Endothelial cell of umbilical vein (primary cell): ENCODE results near the gene OGFOD2. TPM values are rescaled to one million over a fixed set of nuclear protein-coding genes. Genes with fewer than 3 reads are reported as not detected.

Experiments used
- BruUV-seq: library from RNA; stranded (reverse); fragments of 400-500 nt; replicated peaks from 2 replicates; lab custom pipeline; 2021; lab: Mats Ljungman, UMichigan
- CTCF ChIA-PET: fragments of 300-600, 350-600 bp; sonication (Branson Sonifier 250); formaldehyde crosslinking; loops from one replicate; lab custom pipeline; 2021; ENCODE audit warnings: antibody characterized with exemption, inconsistent platforms; lab: Charles Lee
- POLR2A ChIA-PET: fragments of 300-600, 350-600 bp; sonication (Branson Sonifier 250); formaldehyde crosslinking; loops from one replicate; lab custom pipeline; 2021; ENCODE audit warnings: antibody characterized with exemption, inconsistent platforms; lab: Charles Lee
- DNase-seq: peaks from one replicate; pipeline ENCODE4 v3.0.0-alpha.2; 2011; ENCODE audit warnings: low read depth, low spot score
- FAIRE-seq: peaks from 2 replicates; lab custom pipeline; 2011; peaks lifted over from hg19 to GRCh38; lab: Jason Lieb, UNC
- H2AFZ ChIP-seq: 2 replicates; pipeline ENCODE4 v1.6.0; 2012; ENCODE audit warnings: low read depth, low read length, control low read depth, inconsistent platforms
- H3K27ac ChIP-seq: 2 replicates; pipeline ENCODE4 v1.5.1; 2011; ENCODE audit warnings: low read depth, mild to moderate bottlenecking, control low read depth, low read length, moderate library complexity; ENCODE audit not compliant: insufficient read depth
- H3K27me3 ChIP-seq, 2 experiments: 2 replicates each; pipeline versions ENCODE4 v1.6.0 to v1.6.1; 2011; ENCODE audit warnings: low read length in 2 of 2, mixed read lengths in 1 of 2; ENCODE audit not compliant: control insufficient read depth in 2 of 2, insufficient read depth in 2 of 2
- H3K36me3 ChIP-seq, 2 experiments: 2 replicates in 1 of 2; 3 replicates in 1 of 2; pipeline ENCODE4 v1.5.1; 2011; ENCODE audit warnings: low read length in 2 of 2, mild to moderate bottlenecking in 1 of 2, moderate library complexity in 1 of 2; ENCODE audit not compliant: control insufficient read depth in 2 of 2, insufficient read depth in 2 of 2; ENCODE audit errors: extremely low read depth in 1 of 2
- H3K4me1 ChIP-seq: 3 replicates; pipeline ENCODE4 v1.5.1; 2011; ENCODE audit warnings: mild to moderate bottlenecking, low read length; ENCODE audit not compliant: control insufficient read depth, insufficient read depth; ENCODE audit errors: extremely low read depth
- H3K4me2 ChIP-seq: 2 replicates; pipeline ENCODE4 v1.6.1; 2011; ENCODE audit warnings: low read length, control low read depth, mixed read lengths; ENCODE audit not compliant: insufficient read depth
- H3K4me3 ChIP-seq, 3 experiments: fragments of 200-600 bp in 1 of 3; sonication (generic), shearing (Covaris generic) in 1 of 3; replicated peaks in 1 of 3; 2 replicates each; pipeline ENCODE4 v1.5.1; 2011 to 2016; ENCODE audit warnings: control low read depth in 3 of 3, low read length in 3 of 3, mild to moderate bottlenecking in 2 of 3, inconsistent platforms in 1 of 3, low read depth in 1 of 3, moderate library complexity in 1 of 3; ENCODE audit not compliant: insufficient read depth in 1 of 3
- H3K79me2 ChIP-seq: 2 replicates; pipeline ENCODE4 v1.6.0; 2012; ENCODE audit warnings: low read length, inconsistent platforms; ENCODE audit not compliant: control insufficient read depth, insufficient read depth
- H3K9ac ChIP-seq: replicated peaks from 2 replicates; pipeline ENCODE3; 2011; ENCODE audit warnings: low read length, control low read depth; ENCODE audit not compliant: insufficient read depth; ENCODE audit errors: extremely low read depth
- H3K9me1 ChIP-seq: replicated peaks from 3 replicates; pipeline ENCODE4 v1.6.0; 2011; ENCODE audit warnings: mild to moderate bottlenecking, low read length; ENCODE audit not compliant: control insufficient read depth, insufficient read depth; ENCODE audit errors: extremely low read depth
- H3K9me3 ChIP-seq: replicated peaks from 2 replicates; pipeline ENCODE4 v1.5.1; 2012; ENCODE audit warnings: low read length, inconsistent platforms; ENCODE audit not compliant: control insufficient read depth, insufficient read depth
- H4K20me1 ChIP-seq: replicated peaks from 2 replicates; pipeline ENCODE3; 2011; ENCODE audit warnings: mild to moderate bottlenecking, low read length; ENCODE audit not compliant: control insufficient read depth, insufficient read depth; ENCODE audit errors: extremely low read depth
- EZH2 ChIP-seq: IDR thresholded peaks from 2 replicates; pipeline ENCODE4 v1.6.1; 2012; ENCODE audit warnings: borderline replicate concordance, low read depth, mild to moderate bottlenecking, moderate library complexity, low read length, inconsistent platforms; ENCODE audit not compliant: severe bottlenecking
- FOS ChIP-seq: IDR thresholded peaks from 2 replicates; pipeline ENCODE4 v1.6.1; 2011; ENCODE audit warnings: mild to moderate bottlenecking, low read length, moderate library complexity, borderline replicate concordance; ENCODE audit not compliant: insufficient read depth
- GATA2 ChIP-seq: IDR thresholded peaks from 2 replicates; pipeline ENCODE4 v1.7.0; 2011; ENCODE audit warnings: low read depth, mild to moderate bottlenecking, moderate library complexity, mixed read lengths, low read length; ENCODE audit not compliant: insufficient read length, insufficient read depth
- JUN ChIP-seq: IDR thresholded peaks from 2 replicates; pipeline ENCODE4 v1.6.1; 2011; ENCODE audit warnings: borderline replicate concordance, low read depth; ENCODE audit not compliant: insufficient read length, insufficient read depth
- MYC ChIP-seq: IDR thresholded peaks from one replicate; pipeline ENCODE4 v1.6.1; 2011; ENCODE audit warnings: mild to moderate bottlenecking, low read depth, low read length
- POLR2A ChIP-seq: IDR thresholded peaks from 2 replicates; pipeline ENCODE4 v1.6.1; 2012; ENCODE audit warnings: low read depth, mild to moderate bottlenecking, control low read depth, low read length
- POLR2AphosphoS5 ChIP-seq: IDR thresholded peaks from 2 replicates; pipeline ENCODE4 v1.6.1; 2012; ENCODE audit warnings: low read depth, mild to moderate bottlenecking, control low read depth, low read length, moderate library complexity; ENCODE audit not compliant: insufficient read depth
- dilution Hi-C: fragments of 300-500 bp; cut with MboI; formaldehyde crosslinking; loops from one replicate; pipeline ENCODE4 v1.15.0; 2019; ENCODE audit warnings: low sequenced_read_pairs; ENCODE audit not compliant: extremely low pct_ligation_motif_present
- intact Hi-C: fragments of 100-400 bp; cut with micrococcal nuclease; formaldehyde crosslinking; loops from one replicate; pipeline ENCODE4 v1.10.0; 2022
- polyA plus RNA-seq, 4 experiments: library from polyadenylated mRNA; depleted of rRNA in 3 of 4; stranded (reverse) in 3 of 4; unstranded in 1 of 4; fragments of >200 nt; gene quantifications; 2 replicates each; pipeline versions ENCODE4 v1.2.1 to v1.2.3, GENCODE V29; 2011 to 2012; ENCODE audit warnings: missing spikeins in 1 of 4
- total RNA-seq: library from RNA; stranded (reverse); gene quantifications from 2 replicates; pipeline ENCODE4 v1.2.3, GENCODE V29; 2021
- TF ChIP-seq, protein P1 (sequence below), 2 donors: IDR thresholded peaks; 1 replicate in 1 of 2; 2 replicates in 1 of 2; pipeline ENCODE4 v1.5.1; 2011; ENCODE audit warnings: low read length in 2 of 2, mild to moderate bottlenecking in 2 of 2, moderate library complexity in 2 of 2, control low read depth in 1 of 2, inconsistent platforms in 1 of 2, low read depth in 1 of 2; ENCODE audit not compliant: insufficient read depth in 1 of 2; ENCODE audit errors: extremely low read depth in 1 of 2
- TF ChIP-seq, protein P2 (sequence below): IDR thresholded peaks from 2 replicates; pipeline ENCODE4 v1.6.1; 2011; ENCODE audit not compliant: insufficient read depth, insufficient read length

OGFOD2 gene
- total and polyA plus RNA-seq, 2 donors (not counting 3 experiments of a cell fraction or from before 2014, with no cell fraction given) = 16.8 to 24.1 TPM

DNA sequence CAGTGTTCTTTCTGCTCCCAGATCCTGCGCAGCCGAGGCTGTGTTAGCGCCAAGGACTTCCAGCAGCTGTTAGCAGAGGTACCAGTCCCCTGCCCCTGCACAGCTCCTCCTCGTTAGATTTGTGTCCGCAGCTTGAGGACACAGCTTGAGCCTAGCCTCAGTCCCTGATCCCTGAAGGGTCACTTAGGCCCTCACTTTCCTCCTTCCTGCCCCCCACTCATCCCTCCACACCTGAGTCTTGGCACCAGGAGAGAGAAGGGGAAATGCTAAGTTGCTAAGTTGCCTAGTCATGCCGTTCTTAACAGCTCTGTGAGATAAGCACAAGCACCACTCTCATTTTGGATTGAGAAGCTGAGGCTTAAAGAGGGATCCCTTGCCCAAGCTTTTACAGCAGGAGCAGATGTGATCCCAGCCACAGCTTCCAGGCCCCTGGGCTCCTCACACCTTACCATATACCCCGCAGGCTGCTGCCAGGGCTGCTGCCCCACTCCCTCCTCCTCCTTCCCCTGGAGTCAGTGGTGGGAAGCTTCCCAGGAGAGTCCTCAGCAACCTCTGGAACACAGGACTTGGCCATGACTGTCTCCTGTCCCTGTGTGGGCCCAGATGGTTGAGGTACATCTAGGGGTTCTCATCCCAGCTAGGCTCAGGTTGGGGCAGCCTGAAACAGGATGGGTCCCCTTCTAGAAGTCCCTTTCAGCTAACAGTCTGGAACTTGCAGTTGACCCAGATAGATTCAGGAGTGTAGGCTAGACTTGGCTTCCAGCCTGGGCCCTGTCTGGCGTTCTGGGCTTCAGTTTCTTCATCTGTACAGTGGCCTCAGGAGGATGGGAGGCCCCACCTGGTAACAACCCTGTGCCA is 975 bp downstream of the OGFOD2 start:
- BruUV-seq = no TSS peak
- H2AFZ ChIP-seq = no peak overlapping the region
- H3K27me3 ChIP-seq = no peaks in the 10 kb centered on the region
- H3K4me2 ChIP-seq = peak overlapping the region; percentile 61
- dilution Hi-C loops (no loop called here), intact Hi-C loops (loop anchor here (1.0 to 2.0 kb wide), 3 partner anchors 33 to 257 kb away; partner anchors contain the start of genes MPHOSPH9, MTRFR and PITPNM2)
- peaks cover 4% of the 10 kb centered on the region for H3K79me2 ChIP-seq
- DNase-seq (peak; percentile 35), FAIRE-seq (no peak)
- peak overlapping the region; percentile 65 to 87 (median 84) for H3K4me3 ChIP-seq
- H3K9me3 ChIP-seq = no peaks in the 10 kb centered on the region
- ChIA-PET CTCF (interaction anchor here (0.7 to 3.9 kb wide), 6 partner anchors 10 to 262 kb away, joined by 3 to 24 read pairs (median 6); partner anchors contain the start of genes ABCB9, MPHOSPH9, MTRFR and PITPNM2), POLR2A (interaction anchor here (2.8 kb wide), 1 partner anchor 257 kb away, joined by 15 read pairs; the partner anchor contains the start of genes MPHOSPH9 and MTRFR)
- peaks cover 18% of the 10 kb centered on the region for H3K4me1 ChIP-seq
- TF ChIP-seq POLR2A = no peak
- TF ChIP-seq JUN = no peak
- no peak for TF ChIP-seq MYC
- TF ChIP-seq POLR2AphosphoS5 = no peak
- TF ChIP-seq FOS = no peak
- TF ChIP-seq, protein P1, sequence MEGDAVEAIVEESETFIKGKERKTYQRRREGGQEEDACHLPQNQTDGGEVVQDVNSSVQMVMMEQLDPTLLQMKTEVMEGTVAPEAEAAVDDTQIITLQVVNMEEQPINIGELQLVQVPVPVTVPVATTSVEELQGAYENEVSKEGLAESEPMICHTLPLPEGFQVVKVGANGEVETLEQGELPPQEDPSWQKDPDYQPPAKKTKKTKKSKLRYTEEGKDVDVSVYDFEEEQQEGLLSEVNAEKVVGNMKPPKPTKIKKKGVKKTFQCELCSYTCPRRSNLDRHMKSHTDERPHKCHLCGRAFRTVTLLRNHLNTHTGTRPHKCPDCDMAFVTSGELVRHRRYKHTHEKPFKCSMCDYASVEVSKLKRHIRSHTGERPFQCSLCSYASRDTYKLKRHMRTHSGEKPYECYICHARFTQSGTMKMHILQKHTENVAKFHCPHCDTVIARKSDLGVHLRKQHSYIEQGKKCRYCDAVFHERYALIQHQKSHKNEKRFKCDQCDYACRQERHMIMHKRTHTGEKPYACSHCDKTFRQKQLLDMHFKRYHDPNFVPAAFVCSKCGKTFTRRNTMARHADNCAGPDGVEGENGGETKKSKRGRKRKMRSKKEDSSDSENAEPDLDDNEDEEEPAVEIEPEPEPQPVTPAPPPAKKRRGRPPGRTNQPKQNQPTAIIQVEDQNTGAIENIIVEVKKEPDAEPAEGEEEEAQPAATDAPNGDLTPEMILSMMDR (IDR thresholded peaks at IDR 0.05; ENCODE audit: extremely low read depth in 1 of 2, insufficient read depth in 1 of 2, low read depth in 1 of 2, low read length in 2 of 2) = no peak
- TF ChIP-seq, protein P2, sequence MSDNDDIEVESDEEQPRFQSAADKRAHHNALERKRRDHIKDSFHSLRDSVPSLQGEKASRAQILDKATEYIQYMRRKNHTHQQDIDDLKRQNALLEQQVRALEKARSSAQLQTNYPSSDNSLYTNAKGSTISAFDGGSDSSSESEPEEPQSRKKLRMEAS = no peak
- TF ChIP-seq EZH2 = no peak
- TF ChIP-seq GATA2 = no peak
- peaks cover 0 to 2% of the 10 kb centered on the region in 2 experiments for H3K36me3 ChIP-seq
- no peaks in the 10 kb centered on the region for H4K20me1 ChIP-seq
- H3K27ac ChIP-seq = peak overlapping the region; percentile 99
- H3K9me1 ChIP-seq = no peaks in the 10 kb centered on the region
- peak overlapping the region; percentile 98 for H3K9ac ChIP-seq
